Keratinocyte (primary cell): ENCODE results near the gene FASN. TPM values are rescaled to one million over a fixed set of nuclear protein-coding genes. Genes with fewer than 3 reads are reported as not detected.

Experiments
- DNase-seq: peaks from one replicate; pipeline ENCODE4 v3.0.0-alpha.2; 2011; ENCODE audit warnings: low read depth, missing footprints, low spot score
- FAIRE-seq: peaks from 2 replicates; lab custom pipeline; 2011; peaks lifted over from hg19 to GRCh38; lab: Jason Lieb, UNC
- H2AFZ ChIP-seq: 2 replicates; pipeline ENCODE4 v1.6.0; 2012; ENCODE audit warnings: low read length, control low read depth, inconsistent platforms; ENCODE audit not compliant: control insufficient read depth
- H3K27ac ChIP-seq: 2 replicates; pipeline ENCODE4 v1.5.1; 2011; ENCODE audit warnings: low read length; ENCODE audit not compliant: control insufficient read depth, insufficient read depth
- H3K27me3 ChIP-seq: 3 replicates; pipeline ENCODE4 v1.6.0; 2011; ENCODE audit warnings: low read length; ENCODE audit not compliant: control insufficient read depth, insufficient read depth; ENCODE audit errors: extremely low read depth
- H3K36me3 ChIP-seq, 2 experiments: 2 replicates in 1 of 2; 3 replicates in 1 of 2; pipeline ENCODE4 v1.5.1; 2011; ENCODE audit warnings: low read length in 2 of 2, mild to moderate bottlenecking in 1 of 2; ENCODE audit not compliant: control insufficient read depth in 2 of 2, insufficient read depth in 2 of 2; ENCODE audit errors: extremely low read depth in 1 of 2
- H3K4me1 ChIP-seq: 3 replicates; pipeline ENCODE4 v1.5.1; 2011; ENCODE audit warnings: low read length; ENCODE audit not compliant: control insufficient read depth, insufficient read depth; ENCODE audit errors: extremely low read depth
- H3K4me2 ChIP-seq: 3 replicates; pipeline ENCODE4 v1.6.0; 2011; ENCODE audit warnings: low read depth, low read length; ENCODE audit not compliant: control insufficient read depth, insufficient read depth; ENCODE audit errors: extremely low read depth
- H3K4me3 ChIP-seq, 3 experiments: fragments of 200-600 bp in 1 of 3; sonication (generic) in 1 of 3; 2 replicates in 2 of 3; 3 replicates in 1 of 3; pipeline ENCODE4 v1.5.1; 2011 to 2016; ENCODE audit warnings: low read length in 3 of 3, mild to moderate bottlenecking in 3 of 3, control low read depth in 2 of 3, inconsistent platforms in 1 of 3, low read depth in 1 of 3, mixed read lengths in 1 of 3, mixed run types in 1 of 3, moderate library complexity in 1 of 3; ENCODE audit not compliant: control insufficient read depth in 2 of 3, insufficient read depth in 2 of 3; ENCODE audit errors: extremely low read depth in 1 of 3
- H3K79me2 ChIP-seq: 2 replicates; pipeline ENCODE4 v1.6.0; 2012; ENCODE audit warnings: low read length; ENCODE audit not compliant: control insufficient read depth, insufficient read depth
- H3K9ac ChIP-seq: 3 replicates; pipeline ENCODE4 v1.6.0; 2011; ENCODE audit warnings: low read length; ENCODE audit not compliant: control insufficient read depth, insufficient read depth; ENCODE audit errors: extremely low read depth
- H3K9me1 ChIP-seq: 3 replicates; pipeline ENCODE4 v1.6.0; 2011; ENCODE audit warnings: low read length; ENCODE audit not compliant: control insufficient read depth, insufficient read depth; ENCODE audit errors: extremely low read depth
- H3K9me3 ChIP-seq: 2 replicates; pipeline ENCODE4 v1.5.1; 2012; ENCODE audit warnings: low read depth, low read length; ENCODE audit not compliant: control insufficient read depth
- H4K20me1 ChIP-seq: 3 replicates; pipeline ENCODE4 v1.6.0; 2011; ENCODE audit warnings: low read length; ENCODE audit not compliant: control insufficient read depth, insufficient read depth; ENCODE audit errors: extremely low read depth
- CTCF ChIP-seq, 3 experiments: IDR thresholded peaks in 1 of 3; conservative IDR thresholded peaks in 1 of 3; optimal IDR thresholded peaks in 1 of 3; 2 replicates in 2 of 3; 3 replicates in 1 of 3; pipeline versions ENCODE3 to v1.5.1; 2011; ENCODE audit warnings: low read length in 3 of 3, mild to moderate bottlenecking in 3 of 3, moderate library complexity in 2 of 3, control low read depth in 1 of 3, inconsistent platforms in 1 of 3; ENCODE audit not compliant: insufficient read depth in 2 of 3; ENCODE audit errors: extremely low read depth in 1 of 3
- EZH2 ChIP-seq: IDR thresholded peaks from one replicate; pipeline ENCODE4 v1.6.1; 2012; ENCODE audit warnings: inconsistent platforms, mild to moderate bottlenecking, low read length, moderate library complexity
- dilution Hi-C: fragments of 300-500 bp; cut with MboI; formaldehyde crosslinking; loops from one replicate; pipeline ENCODE4 v1.7.0; 2020; ENCODE audit warnings: low sequenced_read_pairs; ENCODE audit not compliant: extremely low pct_ligation_motif_present
- polyA plus RNA-seq, 5 experiments: library from polyadenylated mRNA; depleted of rRNA in 3 of 5; stranded (reverse) in 3 of 5; stranded (forward) in 1 of 5; unstranded in 1 of 5; fragments of >200 nt; gene quantifications; 1 replicate in 1 of 5; 2 replicates in 3 of 5; 3 replicates in 1 of 5; pipeline versions ENCODE4 v1.2.1 to v1.2.3, GENCODE V29; 2011 to 2012; ENCODE audit warnings: missing spikeins in 2 of 5, low read depth in 1 of 5, low replicate concordance in 1 of 5

The FASN gene
- polyA plus RNA-seq, 1 donor (not counting 4 experiments of a cell fraction or from before 2014, with no cell fraction given) = 44.7 TPM

GRCh38 chr17:82029990-82030469 is 68.0 kb downstream of the FASN start:
- Histone ChIP-seq H3K4me3 (no peak overlapping the region), H3K4me2 (no peak overlapping the region), H3K79me2 (no peaks in the 10 kb centered on the region), H3K9me1 (no peaks in the 10 kb centered on the region), H3K4me1 (peaks cover 15% of the 10 kb centered on the region), H3K27ac (no peak overlapping the region), H3K9me3 (no peaks in the 10 kb centered on the region), H3K9ac (no peak overlapping the region), H3K36me3 (peaks cover 1 to 5% of the 10 kb centered on the region in 2 experiments), H2AFZ (no peak overlapping the region), H4K20me1 (peaks cover 3% of the 10 kb centered on the region), H3K27me3 (no peaks in the 10 kb centered on the region)
- dilution Hi-C loops = no loop called here
- DNase-seq (no peak), FAIRE-seq (no peak)
- no peak for TF ChIP-seq EZH2
- TF ChIP-seq CTCF (optimal IDR thresholded peaks at IDR 0.05 in 1 of 3, IDR thresholded peaks at IDR 0.05 in 1 of 3, conservative IDR thresholded peaks at IDR 0.05 in 1 of 3; ENCODE audit: extremely low read depth in 1 of 3, insufficient read depth in 2 of 3, low read length in 3 of 3) = no peak

- Histone ChIP-seq H3K27me3 (no peaks in the 10 kb centered on the region), H4K20me1 (peaks cover 3% of the 10 kb centered on the region), H3K27ac (no peak overlapping the region), H3K79me2 (no peaks in the 10 kb centered on the region), H2AFZ (no peak overlapping the region), H3K4me3 (no peak overlapping the region), H3K4me2 (no peak overlapping the region), H3K36me3 (peaks cover 0 to 3% of the 10 kb centered on the region in 2 experiments), H3K4me1 (peaks cover 18% of the 10 kb centered on the region), H3K9me1 (no peaks in the 10 kb centered on the region), H3K9me3 (no peaks in the 10 kb centered on the region), H3K9ac (no peak overlapping the region)
- FAIRE-seq (no peak), DNase-seq (no peak)
- dilution Hi-C loops = no loop called here
- TF ChIP-seq EZH2 (no peak), CTCF (optimal IDR thresholded peaks at IDR 0.05 in 1 of 3, IDR thresholded peaks at IDR 0.05 in 1 of 3, conservative IDR thresholded peaks at IDR 0.05 in 1 of 3; ENCODE audit: extremely low read depth in 1 of 3, insufficient read depth in 2 of 3, low read length in 3 of 3) (no peak)
These were observed 68.6 kb downstream of the FASN start for GRCh38 chr17:82029391-82029790.
